ENCODE measurements around the gene GNA12. TPM values are rescaled to one million over a fixed set of nuclear protein-coding genes. Genes with fewer than 3 reads are reported as not detected.

The GNA12 gene
- total and polyA plus RNA-seq, 2 of the 4 experiments (the other 2 are of a cell fraction), result 14.3 to 93.9 TPM

DNA sequence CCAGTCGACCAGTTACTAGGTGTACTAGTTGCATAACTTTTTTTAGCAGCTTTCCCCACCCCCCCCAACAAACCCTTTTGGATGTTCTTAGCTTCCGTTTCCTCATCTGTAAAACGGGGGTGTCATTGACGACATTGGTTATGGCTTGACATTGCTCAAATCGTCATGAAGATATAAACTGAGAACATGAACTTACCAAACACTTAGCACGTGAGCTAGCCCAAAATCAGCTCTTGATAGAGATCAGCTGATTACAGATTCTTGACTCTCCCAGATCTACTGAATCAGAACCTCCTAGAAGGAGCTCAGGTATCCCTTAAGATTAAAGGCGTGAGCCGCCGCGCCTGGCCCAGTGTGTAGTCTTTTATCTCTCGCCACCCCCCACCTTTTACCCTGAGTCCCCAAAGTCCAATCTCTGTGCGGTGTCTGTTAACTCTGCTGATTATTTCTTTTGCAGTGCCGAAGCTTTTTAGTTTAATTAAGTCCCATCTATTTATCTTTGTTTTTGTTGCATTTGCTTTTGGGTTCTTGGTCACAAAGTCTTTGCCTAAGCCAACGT, 1.0 kb upstream of the GNA12 start:
- no peak for DNase-seq
- CTCF ChIA-PET, result interaction anchor here (0.6 kb wide), 1 partner anchor 1072 kb away, joined by 3 read pairs; no protein-coding TSS in a partner anchor
- H2AK5ac ChIP-seq (ENCODE audit: low read depth, low read length), result no peak overlapping the region; the same call in 1 of the 2 replicates
- intact Hi-C loops (cut with micrococcal nuclease), result no loop called here
- H3K23ac ChIP-seq (ENCODE audit: low read depth, low read length), result no peak overlapping the region
- H3K36me3 ChIP-seq (ENCODE audit: control insufficient read depth, insufficient read depth, low read length), result peaks cover 9% of the 10 kb centered on the region; the same call in 1 of the 2 replicates
- in situ Hi-C loops (cut with MboI; ENCODE audit: low sequenced_read_pairs), result no loop called here
- H2BK120ac ChIP-seq (ENCODE audit: low read depth, low read length), result no peak overlapping the region
- no peak overlapping the region; the same call in 1 of the 2 replicates for H3K4me2 ChIP-seq (ENCODE audit: low read depth, low read length)
- H4K8ac ChIP-seq (ENCODE audit: low read depth in 2 of 2, low read length in 2 of 2), result peak overlapping the region; percentile 47 to 89; a peak in 1 of 4 replicates
- no peaks in the 10 kb centered on the region for H3K9me3 ChIP-seq (ENCODE audit: control insufficient read depth, insufficient read depth, low read length)
- no peak overlapping the region for H2BK15ac ChIP-seq (ENCODE audit: low read depth, low read length)
- H3K27me3 ChIP-seq (ENCODE audit: control insufficient read depth, insufficient read depth, low read length), result no peaks in the 10 kb centered on the region
- peaks cover 15 to 35% of the 10 kb centered on the region in 2 experiments for H3K79me1 ChIP-seq (ENCODE audit: low read depth in 1 of 2, low read length in 2 of 2)
- POLR2A ChIA-PET (ENCODE audit: unreplicated experiment), result interaction anchor here (0.5 kb wide), 1 partner anchor 12 kb away, joined by 3 read pairs; no protein-coding TSS in a partner anchor
- H3K18ac ChIP-seq (ENCODE audit: low read depth, low read length), result no peak overlapping the region
- no peak overlapping the region for H2BK20ac ChIP-seq (ENCODE audit: low read depth, low read length)
- H4K91ac ChIP-seq (ENCODE audit: insufficient read depth, low read depth, low read length), result no peak overlapping the region
- BruUV-seq (replicated peaks), result no TSS peak
- H2AK9ac ChIP-seq (replicated peaks; ENCODE audit: low read depth, low read length, poor library complexity), result no peak overlapping the region
- no peak overlapping the region for H3K56ac ChIP-seq (ENCODE audit: extremely low read depth, insufficient read depth, low read length)
- H4K5ac ChIP-seq (ENCODE audit: low read depth, low read length), result no peak overlapping the region
- peaks cover 6% of the 10 kb centered on the region for H3K9me1 ChIP-seq (ENCODE audit: insufficient read depth, low read length)
- no peak overlapping the region for H3K9ac ChIP-seq (ENCODE audit: low read depth, low read length)
- TF ChIP-seq SMC3 (IDR thresholded peaks at IDR 0.05; ENCODE audit: low read depth, low read length) (no peak), MAZ (IDR thresholded peaks at IDR 0.05; ENCODE audit: borderline replicate concordance, low read depth, low read length) (no peak), BHLHE40 (IDR thresholded peaks at IDR 0.05; ENCODE audit: low read depth, low read length) (no peak), MXI1 (IDR thresholded peaks at IDR 0.05; ENCODE audit: borderline replicate concordance, low read depth, low read length) (no peak), POLR2A (IDR thresholded peaks at IDR 0.05; ENCODE audit: low read depth, low read length) (no peak), RFX5 (IDR thresholded peaks at IDR 0.05; ENCODE audit: low read depth, low read length) (no peak), CHD1 (IDR thresholded peaks at IDR 0.05; ENCODE audit: low read depth, low read length) (no peak), NFE2L2 (IDR thresholded peaks at IDR 0.05; ENCODE audit: low read depth, low read length) (no peak)
- TF ChIP-seq, protein P1, sequence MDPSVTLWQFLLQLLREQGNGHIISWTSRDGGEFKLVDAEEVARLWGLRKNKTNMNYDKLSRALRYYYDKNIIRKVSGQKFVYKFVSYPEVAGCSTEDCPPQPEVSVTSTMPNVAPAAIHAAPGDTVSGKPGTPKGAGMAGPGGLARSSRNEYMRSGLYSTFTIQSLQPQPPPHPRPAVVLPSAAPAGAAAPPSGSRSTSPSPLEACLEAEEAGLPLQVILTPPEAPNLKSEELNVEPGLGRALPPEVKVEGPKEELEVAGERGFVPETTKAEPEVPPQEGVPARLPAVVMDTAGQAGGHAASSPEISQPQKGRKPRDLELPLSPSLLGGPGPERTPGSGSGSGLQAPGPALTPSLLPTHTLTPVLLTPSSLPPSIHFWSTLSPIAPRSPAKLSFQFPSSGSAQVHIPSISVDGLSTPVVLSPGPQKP (IDR thresholded peaks at IDR 0.05; ENCODE audit: borderline replicate concordance, low read depth, low read length), result no peak
- 72% methylated on average over 4 of the region's 14 CpGs; no CpG with 5 or more reads in 1 of the 2 experiments for WGBS, 2 experiments (ENCODE audit: extremely low coverage in 2 of 2, insufficient read length in 1 of 2)
- H3K4me1 ChIP-seq (ENCODE audit: control insufficient read depth, insufficient read depth, low read length), result peaks cover 12% of the 10 kb centered on the region
- peaks cover 21% of the 10 kb centered on the region for H4K20me1 ChIP-seq (ENCODE audit: insufficient read depth, low read length)
- dilution Hi-C loops (cut with HindIII; ENCODE audit: low sequenced_read_pairs, unreplicated experiment), result no loop called here
- peak overlapping the region; percentile 92 for H2AFZ ChIP-seq (replicated peaks; ENCODE audit: low read length, poor library complexity)
- H2BK5ac ChIP-seq (ENCODE audit: low read depth, low read length, poor library complexity, severe bottlenecking), result no peak overlapping the region
- H3K14ac ChIP-seq (replicated peaks; ENCODE audit: low read depth, low read length), result no peak overlapping the region
- H3K4me3 ChIP-seq (ENCODE audit: insufficient read depth, low read depth, low read length), result no peak overlapping the region
- no peak overlapping the region for H3K27ac ChIP-seq (ENCODE audit: insufficient read depth, low read length)
- ATAC-seq (ENCODE audit: low read depth), result no peak
- H3K4ac ChIP-seq (ENCODE audit: low read depth, low read length), result no peak overlapping the region

All from IMR-90 (cell line).